OCI-LY1 (cell line): ENCODE measurements around the gene ARHGAP10.
"Not testable (repeated sequence)": the region's sequence is repeated elsewhere in the genome, so short reads cannot be mapped to it uniquely, and the experiment has no call there.

ENCODE experiments used
- H2AFZ ChIP-seq: fragments of 200-600 bp; sonication (generic), shearing (Covaris generic); 2 replicates; pipeline ENCODE4 v1.6.0; 2014; ENCODE audit warnings: antibody characterized with exemption, mild to moderate bottlenecking, low read length
- H3F3A ChIP-seq: fragments of 200-600 bp; sonication (generic), shearing (Covaris generic); 2 replicates; pipeline ENCODE4 v1.6.0; 2014; ENCODE audit warnings: mild to moderate bottlenecking, antibody characterized with exemption, low read length, moderate library complexity; ENCODE audit not compliant: insufficient read depth
- H3K27ac ChIP-seq: fragments of 200-600 bp; sonication (generic); 2 replicates; pipeline ENCODE4 v1.5.1; 2014; ENCODE audit warnings: low read length, mixed run types, mild to moderate bottlenecking, low read depth; ENCODE audit not compliant: poor library complexity, severe bottlenecking
- H3K27me3 ChIP-seq: fragments of 200-600 bp; sonication (generic); 2 replicates; pipeline ENCODE4 v1.6.0; 2014; ENCODE audit warnings: antibody characterized with exemption, mild to moderate bottlenecking, low read length, moderate library complexity; ENCODE audit not compliant: insufficient read depth
- H3K36me3 ChIP-seq: fragments of 200-600 bp; sonication (generic); 2 replicates; pipeline ENCODE4 v1.6.1; 2014; ENCODE audit warnings: mild to moderate bottlenecking, antibody characterized with exemption, low read length, moderate library complexity, mixed read lengths; ENCODE audit not compliant: insufficient read depth
- H3K4me1 ChIP-seq: fragments of 200-600 bp; sonication (generic); 2 replicates; pipeline ENCODE4 v1.5.1; 2014; ENCODE audit warnings: mild to moderate bottlenecking, low read length, moderate library complexity; ENCODE audit not compliant: insufficient read depth, severe bottlenecking
- H3K4me2 ChIP-seq: fragments of 200-600 bp; sonication (generic), shearing (Covaris generic); 2 replicates; pipeline ENCODE4 v1.6.1; 2014; ENCODE audit warnings: low read length
- H3K4me3 ChIP-seq: fragments of 200-600 bp; sonication (generic); 2 replicates; pipeline ENCODE4 v1.5.1; 2014; ENCODE audit warnings: low read length, low read depth, mild to moderate bottlenecking, mixed read lengths; ENCODE audit not compliant: poor library complexity, severe bottlenecking
- H3K79me2 ChIP-seq: fragments of 200-600 bp; shearing (Covaris generic); 2 replicates; pipeline ENCODE4 v1.6.1; 2016; ENCODE audit warnings: mixed run types, low read length, mixed read lengths; ENCODE audit not compliant: insufficient read depth
- H3K9ac ChIP-seq: fragments of 200-600 bp; sonication (generic), shearing (Covaris generic); 2 replicates; pipeline ENCODE4 v1.6.1; 2014; ENCODE audit warnings: mild to moderate bottlenecking, low read length, mixed read lengths
- H3K9me2 ChIP-seq: fragments of 200-600 bp; sonication (generic), shearing (Covaris generic); 2 replicates; pipeline ENCODE4 v1.6.1; 2014; ENCODE audit warnings: low read depth, mild to moderate bottlenecking, low read length, mixed read lengths
- H3K9me3 ChIP-seq: fragments of 200-600 bp; shearing (Covaris generic); 2 replicates; pipeline ENCODE4 v1.6.1; 2014; ENCODE audit warnings: low read length, mixed read lengths
- H4K20me1 ChIP-seq: fragments of 200-600 bp; sonication (generic), shearing (Covaris generic); 2 replicates; pipeline ENCODE4 v1.6.0; 2016; ENCODE audit warnings: mild to moderate bottlenecking, low read length; ENCODE audit not compliant: insufficient read depth
- EZH2 ChIP-seq: fragments of 200-600 bp; sonication (generic), shearing (Covaris generic); IDR thresholded peaks from 2 replicates; pipeline ENCODE4 v1.8.0; 2017; ENCODE audit warnings: borderline replicate concordance, mixed run types, mild to moderate bottlenecking, antibody characterized with exemption, low read length, moderate library complexity, mixed read lengths
- TF ChIP-seq, protein P1 (sequence below): fragments of 200-600 bp; sonication (generic), shearing (Covaris generic); IDR thresholded peaks from 2 replicates; pipeline ENCODE4 v1.5.1; 2017; ENCODE audit warnings: mild to moderate bottlenecking, antibody characterized with exemption, low read length, moderate library complexity, mixed read lengths

The ARHGAP10 gene

GRCh38 chr4:148081745-148082144 lies 349.9 kb downstream of the ARHGAP10 start:
- H3K27ac ChIP-seq, result no peak overlapping the region
- H3K9me2 ChIP-seq, result no peaks in the 10 kb centered on the region
- no peak for TF ChIP-seq EZH2
- TF ChIP-seq, protein P1, sequence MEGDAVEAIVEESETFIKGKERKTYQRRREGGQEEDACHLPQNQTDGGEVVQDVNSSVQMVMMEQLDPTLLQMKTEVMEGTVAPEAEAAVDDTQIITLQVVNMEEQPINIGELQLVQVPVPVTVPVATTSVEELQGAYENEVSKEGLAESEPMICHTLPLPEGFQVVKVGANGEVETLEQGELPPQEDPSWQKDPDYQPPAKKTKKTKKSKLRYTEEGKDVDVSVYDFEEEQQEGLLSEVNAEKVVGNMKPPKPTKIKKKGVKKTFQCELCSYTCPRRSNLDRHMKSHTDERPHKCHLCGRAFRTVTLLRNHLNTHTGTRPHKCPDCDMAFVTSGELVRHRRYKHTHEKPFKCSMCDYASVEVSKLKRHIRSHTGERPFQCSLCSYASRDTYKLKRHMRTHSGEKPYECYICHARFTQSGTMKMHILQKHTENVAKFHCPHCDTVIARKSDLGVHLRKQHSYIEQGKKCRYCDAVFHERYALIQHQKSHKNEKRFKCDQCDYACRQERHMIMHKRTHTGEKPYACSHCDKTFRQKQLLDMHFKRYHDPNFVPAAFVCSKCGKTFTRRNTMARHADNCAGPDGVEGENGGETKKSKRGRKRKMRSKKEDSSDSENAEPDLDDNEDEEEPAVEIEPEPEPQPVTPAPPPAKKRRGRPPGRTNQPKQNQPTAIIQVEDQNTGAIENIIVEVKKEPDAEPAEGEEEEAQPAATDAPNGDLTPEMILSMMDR, result no peak
- no peaks in the 10 kb centered on the region for H3K79me2 ChIP-seq
- no peak overlapping the region for H2AFZ ChIP-seq
- H3K4me2 ChIP-seq, result no peak overlapping the region
- H3K9me3 ChIP-seq, result peaks cover under 1% of the 10 kb centered on the region; the same call in 1 of the 2 replicates
- H3K4me3 ChIP-seq, result no peak overlapping the region
- no peaks in the 10 kb centered on the region for H4K20me1 ChIP-seq
- H3K36me3 ChIP-seq, result no peaks in the 10 kb centered on the region; the same call in 1 of the 2 replicates
- peaks cover 12% of the 10 kb centered on the region for H3K4me1 ChIP-seq
- no peak overlapping the region for H3K9ac ChIP-seq
- no peaks in the 10 kb centered on the region for H3K27me3 ChIP-seq
- no peaks in the 10 kb centered on the region for H3F3A ChIP-seq

DNA sequence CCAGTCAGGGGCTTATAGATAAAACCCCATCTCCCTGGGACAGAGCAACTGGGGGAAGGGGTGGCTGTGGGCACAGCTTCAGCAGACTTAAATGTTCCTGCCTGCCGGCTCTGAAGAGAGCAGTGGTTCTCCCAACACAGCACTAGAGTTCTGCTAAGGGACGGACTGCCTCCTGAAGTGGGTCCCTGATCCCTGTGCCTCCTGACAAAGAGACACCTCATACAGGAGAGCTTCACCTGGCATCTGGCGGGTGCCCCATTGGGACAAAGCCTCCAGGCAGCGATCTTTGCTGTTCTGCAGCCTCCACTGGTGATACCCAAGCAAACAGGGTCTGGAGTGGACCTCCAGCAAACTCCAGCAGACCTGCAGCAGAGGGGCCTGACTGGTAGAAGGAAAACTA lies 351.2 kb downstream of the ARHGAP10 start:
- H3K27ac ChIP-seq, H4K20me1 ChIP-seq, H3K27me3 ChIP-seq, H3K9ac ChIP-seq, H3K4me3 ChIP-seq, H3K4me2 ChIP-seq, H3K9me2 ChIP-seq, H3K36me3 ChIP-seq, H2AFZ ChIP-seq, H3F3A ChIP-seq, H3K9me3 ChIP-seq, H3K79me2 ChIP-seq: not testable (repeated sequence)
- H3K4me1 ChIP-seq, result peaks cover 12% of the 10 kb centered on the region

GRCh38 chr4:148089624-148090023 lies 357.7 kb downstream of the ARHGAP10 start:
- no peak overlapping the region for H3K9ac ChIP-seq
- H3K36me3 ChIP-seq, result no peaks in the 10 kb centered on the region; the same call in 1 of the 2 replicates
- H3F3A ChIP-seq, result no peaks in the 10 kb centered on the region
- no peaks in the 10 kb centered on the region for H3K9me3 ChIP-seq
- no peaks in the 10 kb centered on the region for H3K9me2 ChIP-seq
- H3K4me2 ChIP-seq, result no peak overlapping the region
- no peak overlapping the region for H3K4me3 ChIP-seq
- H4K20me1 ChIP-seq, result no peaks in the 10 kb centered on the region
- TF ChIP-seq, protein P1, result no peak
- no peak for TF ChIP-seq EZH2
- H3K27me3 ChIP-seq, result no peaks in the 10 kb centered on the region
- no peak overlapping the region for H2AFZ ChIP-seq
- no peaks in the 10 kb centered on the region for H3K79me2 ChIP-seq
- peaks cover 25% of the 10 kb centered on the region for H3K4me1 ChIP-seq
- peak overlapping the region; percentile 44 for H3K27ac ChIP-seq

DNA sequence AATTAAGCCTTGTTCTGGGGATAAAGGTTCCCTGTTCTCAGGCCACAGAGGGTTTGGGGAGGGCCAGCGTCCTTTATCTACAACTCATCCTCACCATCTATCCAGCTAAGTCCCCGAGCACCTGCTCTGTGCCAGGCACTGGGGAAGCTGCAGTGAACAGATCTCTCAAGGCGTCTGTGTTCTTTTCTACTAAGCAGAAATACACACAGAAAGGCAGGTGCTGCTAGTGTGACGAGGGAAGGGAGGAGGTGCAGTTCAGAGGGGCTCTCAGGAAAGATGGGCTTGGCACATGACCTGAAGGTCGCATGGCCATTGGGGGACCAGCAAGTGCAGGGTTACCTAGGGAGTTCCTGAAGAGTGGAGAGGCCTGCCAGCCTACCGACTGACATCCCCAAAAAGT lies 358.1 kb downstream of the ARHGAP10 start:
- Histone ChIP-seq H3K4me2 (no peak overlapping the region; the same call in 1 of the 2 replicates), H3K79me2 (no peaks in the 10 kb centered on the region), H3F3A (no peaks in the 10 kb centered on the region)

More for the DNA sequence above, 358.1 kb downstream of the ARHGAP10 start:
- Histone ChIP-seq H3K9me2 (no peaks in the 10 kb centered on the region), H3K9ac (no peak overlapping the region), H3K9me3 (no peaks in the 10 kb centered on the region), H3K36me3 (no peaks in the 10 kb centered on the region), H3K27ac (peak overlapping the region; percentile 44), H2AFZ (no peak overlapping the region), H4K20me1 (no peaks in the 10 kb centered on the region), H3K27me3 (no peaks in the 10 kb centered on the region), H3K4me3 (no peak overlapping the region), H3K4me1 (peaks cover 25% of the 10 kb centered on the region)
- no peak for TF ChIP-seq EZH2
